HEK293T (cell line): ENCODE measurements around the gene PRDM16.

Experiments used
- ARNT ChIP-seq: fragments of 450-650 bp; IDR thresholded peaks from 2 replicates; pipeline ENCODE4 v1.6.1; 2017; ENCODE audit warnings: mild to moderate bottlenecking
- BHLHE40 ChIP-seq: fragments of 450-650 bp; IDR thresholded peaks from 2 replicates; pipeline ENCODE4 v1.6.1; 2016; ENCODE audit warnings: mild to moderate bottlenecking, moderate library complexity, borderline replicate concordance
- CTBP1 ChIP-seq: fragments of 450-650 bp; IDR thresholded peaks from 2 replicates; pipeline ENCODE4 v1.6.1; 2016; ENCODE audit warnings: borderline replicate concordance
- ELF4 ChIP-seq: fragments of 450-650 bp; IDR thresholded peaks from 2 replicates; pipeline ENCODE4 v1.6.1; 2017; ENCODE audit warnings: antibody characterized with exemption
- FOXA1 ChIP-seq: fragments of 450-650 bp; IDR thresholded peaks from 2 replicates; pipeline ENCODE4 v1.6.1; 2016; ENCODE audit warnings: mild to moderate bottlenecking
- FOXM1 ChIP-seq: fragments of 450-650 bp; IDR thresholded peaks from 2 replicates; pipeline ENCODE4 v1.6.1; 2017; ENCODE audit warnings: mild to moderate bottlenecking, borderline replicate concordance
- NFRKB ChIP-seq: fragments of 450-650 bp; IDR thresholded peaks from 2 replicates; pipeline ENCODE4 v1.6.1; 2016; ENCODE audit warnings: mild to moderate bottlenecking, moderate library complexity
- PKNOX1 ChIP-seq: fragments of 450-650 bp; IDR thresholded peaks from 2 replicates; pipeline ENCODE4 v1.6.1; 2016
- SP1 ChIP-seq: fragments of 450-650 bp; IDR thresholded peaks from 2 replicates; pipeline ENCODE4 v1.6.1; 2017
- SUZ12 ChIP-seq: fragments of 450-650 bp; IDR thresholded peaks from 2 replicates; pipeline ENCODE4 v1.6.1; 2016; ENCODE audit warnings: mild to moderate bottlenecking
- TARDBP ChIP-seq: fragments of 450-650 bp; IDR thresholded peaks from 2 replicates; pipeline ENCODE4 v1.6.1; 2016
- ZNF384 ChIP-seq: fragments of 450-650 bp; IDR thresholded peaks from 2 replicates; pipeline ENCODE4 v1.6.1; 2016

- no peak for TF ChIP-seq ELF4
- TF ChIP-seq PKNOX1, result no peak
- no peak for TF ChIP-seq SUZ12
- no peak for TF ChIP-seq TARDBP
- TF ChIP-seq SP1, result no peak
- no peak for TF ChIP-seq FOXM1
- TF ChIP-seq FOXA1, result no peak
- TF ChIP-seq ARNT, result no peak
- no peak for TF ChIP-seq CTBP1
- no peak for TF ChIP-seq BHLHE40
- no peak for TF ChIP-seq NFRKB
- TF ChIP-seq ZNF384, result no peak
These were observed 296.0 kb downstream of the PRDM16 start for GRCh38 chr1:3364983-3365382.
